CD14-positive monocyte (primary cell): ENCODE measurements around the gene ENPP6. TPM values are rescaled to one million over a fixed set of nuclear protein-coding genes. Genes with fewer than 3 reads are reported as not detected.

Experiments
- DNase-seq, 3 donors: peaks; one replicate each; pipeline ENCODE4 v3.0.0-alpha.2; 2011 to 2022
- H2AFZ ChIP-seq: 2 replicates; pipeline ENCODE4 v1.6.0; 2012; ENCODE audit warnings: mild to moderate bottlenecking, low read depth, low read length, inconsistent platforms; ENCODE audit not compliant: insufficient read depth, poor library complexity, severe bottlenecking
- H3K27ac ChIP-seq, 2 donors: 1 replicate in 1 of 2; 2 replicates in 1 of 2; pipeline ENCODE4 v1.5.1; 2012 to 2013; ENCODE audit warnings: low read length in 2 of 2, control low read depth in 1 of 2, inconsistent platforms in 1 of 2, low read depth in 1 of 2, mild to moderate bottlenecking in 1 of 2
- H3K27me3 ChIP-seq, 2 donors: one replicate each; pipeline versions ENCODE4 v1.6.0 to v1.6.1; 2011 to 2013; ENCODE audit warnings: low read length in 2 of 2; ENCODE audit not compliant: control insufficient read depth in 2 of 2, insufficient read depth in 2 of 2
- H3K36me3 ChIP-seq, 2 donors: replicated peaks in 1 of 2; 1 replicate in 1 of 2; 2 replicates in 1 of 2; pipeline versions ENCODE4 v1.5.1 to v1.6.1; 2012 to 2013; ENCODE audit warnings: low read length in 2 of 2, control low read depth in 1 of 2, inconsistent platforms in 1 of 2, mild to moderate bottlenecking in 1 of 2; ENCODE audit not compliant: insufficient read depth in 2 of 2, control insufficient read depth in 1 of 2
- H3K4me1 ChIP-seq, 2 donors: 1 replicate in 1 of 2; 2 replicates in 1 of 2; pipeline versions ENCODE4 v1.5.1 to v1.6.1; 2012 to 2013; ENCODE audit warnings: low read length in 2 of 2, control low read depth in 1 of 2, inconsistent platforms in 1 of 2, mild to moderate bottlenecking in 1 of 2, moderate library complexity in 1 of 2; ENCODE audit not compliant: insufficient read depth in 2 of 2, control insufficient read depth in 1 of 2
- H3K4me2 ChIP-seq: replicated peaks from 2 replicates; pipeline ENCODE3; 2012; ENCODE audit warnings: low read length, moderate library complexity, mild to moderate bottlenecking; ENCODE audit not compliant: poor library complexity, severe bottlenecking; ENCODE audit errors: extremely low read depth
- H3K4me3 ChIP-seq, 3 experiments: fragments of 200-600 bp in 1 of 3; sonication (generic) in 1 of 3; replicated peaks in 1 of 3; 1 replicate in 2 of 3; 2 replicates in 1 of 3; pipeline ENCODE4 v1.5.1; 2011 to 2013; ENCODE audit warnings: low read length in 3 of 3, mild to moderate bottlenecking in 3 of 3, control low read depth in 2 of 3, low read depth in 2 of 3, inconsistent platforms in 1 of 3, moderate library complexity in 1 of 3
- H3K79me2 ChIP-seq: 2 replicates; pipeline ENCODE4 v1.6.0; 2012; ENCODE audit warnings: mild to moderate bottlenecking, control low read depth, inconsistent platforms, low read length, moderate library complexity; ENCODE audit not compliant: insufficient read depth
- H3K9ac ChIP-seq: 2 replicates; pipeline ENCODE4 v1.6.0; 2017; ENCODE audit warnings: low read length, mild to moderate bottlenecking; ENCODE audit not compliant: insufficient read depth, poor library complexity, severe bottlenecking
- H3K9me3 ChIP-seq, 2 donors: replicated peaks in 1 of 2; 1 replicate in 1 of 2; 2 replicates in 1 of 2; pipeline versions ENCODE4 v1.5.1 to v1.6.1; 2012 to 2013; ENCODE audit warnings: low read length in 2 of 2, control low read depth in 1 of 2; ENCODE audit not compliant: control insufficient read depth in 1 of 2, insufficient read depth in 1 of 2
- H4K20me1 ChIP-seq: 2 replicates; pipeline ENCODE4 v1.6.0; 2012; ENCODE audit warnings: mild to moderate bottlenecking, low read length, control low read depth, moderate library complexity; ENCODE audit not compliant: insufficient read depth
- H3K27ac Mint-ChIP-seq, 7 donors: one replicate each; pipeline ENCODE4 v1.8.0; 2020; ENCODE audit warnings: mild to moderate bottlenecking in 7 of 7, mixed read lengths in 7 of 7, moderate library complexity in 6 of 7, inconsistent platforms in 2 of 7
- H3K27me3 Mint-ChIP-seq, 3 donors: one replicate each; pipeline ENCODE4 v1.8.0; 2021 to 2022; ENCODE audit warnings: low read depth in 3 of 3, mild to moderate bottlenecking in 3 of 3, mixed read lengths in 3 of 3, moderate library complexity in 3 of 3, inconsistent platforms in 1 of 3
- H3K36me3 Mint-ChIP-seq, 2 donors: one replicate each; pipeline ENCODE4 v1.8.0; 2020; ENCODE audit warnings: mixed read lengths in 2 of 2, inconsistent platforms in 1 of 2, mild to moderate bottlenecking in 1 of 2
- H3K4me1 Mint-ChIP-seq: one replicate; pipeline ENCODE4 v1.8.0; 2020; ENCODE audit warnings: mild to moderate bottlenecking, mixed read lengths
- H3K4me3 Mint-ChIP-seq, 2 donors: one replicate each; pipeline ENCODE4 v1.8.0; 2020; ENCODE audit warnings: mild to moderate bottlenecking in 2 of 2, mixed read lengths in 2 of 2, moderate library complexity in 1 of 2
- H3K9me3 Mint-ChIP-seq, 7 donors: one replicate each; pipeline ENCODE4 v1.8.0; 2020 to 2022; ENCODE audit warnings: mixed read lengths in 7 of 7, mild to moderate bottlenecking in 6 of 7, moderate library complexity in 6 of 7, inconsistent platforms in 2 of 7
- WGBS: methylation state at CpG from one replicate; pipeline ENCODE4 v1.1.5; 2013; ENCODE audit warnings: missing lambda C conversion rate; ENCODE audit not compliant: insufficient coverage; 5-methylcytosine and 5-hydroxymethylcytosine counted together
- intact Hi-C, 2 donors: fragments of 100-400 bp; cut with micrococcal nuclease; formaldehyde crosslinking; loops; one replicate each; pipeline versions ENCODE4 v1.15.0 to v1.15.1; 2023
- polyA plus RNA-seq, 3 donors: library from polyadenylated mRNA; depleted of rRNA in 1 of 3; unstranded in 2 of 3; stranded (reverse) in 1 of 3; fragments of 300-500 nt in 2 of 3; fragments of >200 nt in 1 of 3; fragmentation: Illumina TruSeq in 2 of 3; gene quantifications; 1 replicate in 2 of 3; 2 replicates in 1 of 3; pipeline ENCODE4 v1.2.3, GENCODE V29; 2012 to 2021
- TF ChIP-seq, protein P1 (sequence below): fragments of 200-600 bp; IDR thresholded peaks from one replicate; pipeline ENCODE4 v1.8.0; 2022; ENCODE audit warnings: antibody characterized with exemption, mild to moderate bottlenecking

Gene ENPP6
- polyA plus RNA-seq, 3 donors, result 0.05 TPM; not detected in 2

GRCh38 chr4:184099000-184099399, 118.7 kb downstream of the ENPP6 start:
- TF ChIP-seq, protein P1, sequence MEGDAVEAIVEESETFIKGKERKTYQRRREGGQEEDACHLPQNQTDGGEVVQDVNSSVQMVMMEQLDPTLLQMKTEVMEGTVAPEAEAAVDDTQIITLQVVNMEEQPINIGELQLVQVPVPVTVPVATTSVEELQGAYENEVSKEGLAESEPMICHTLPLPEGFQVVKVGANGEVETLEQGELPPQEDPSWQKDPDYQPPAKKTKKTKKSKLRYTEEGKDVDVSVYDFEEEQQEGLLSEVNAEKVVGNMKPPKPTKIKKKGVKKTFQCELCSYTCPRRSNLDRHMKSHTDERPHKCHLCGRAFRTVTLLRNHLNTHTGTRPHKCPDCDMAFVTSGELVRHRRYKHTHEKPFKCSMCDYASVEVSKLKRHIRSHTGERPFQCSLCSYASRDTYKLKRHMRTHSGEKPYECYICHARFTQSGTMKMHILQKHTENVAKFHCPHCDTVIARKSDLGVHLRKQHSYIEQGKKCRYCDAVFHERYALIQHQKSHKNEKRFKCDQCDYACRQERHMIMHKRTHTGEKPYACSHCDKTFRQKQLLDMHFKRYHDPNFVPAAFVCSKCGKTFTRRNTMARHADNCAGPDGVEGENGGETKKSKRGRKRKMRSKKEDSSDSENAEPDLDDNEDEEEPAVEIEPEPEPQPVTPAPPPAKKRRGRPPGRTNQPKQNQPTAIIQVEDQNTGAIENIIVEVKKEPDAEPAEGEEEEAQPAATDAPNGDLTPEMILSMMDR, result no peak
- Histone ChIP-seq H2AFZ (no peak overlapping the region), H3K4me2 (no peak overlapping the region), H3K27me3 (no peaks in the 10 kb centered on the region), H3K4me3 (no peak overlapping the region), H3K36me3 (no peaks in the 10 kb centered on the region), H3K9me3 (no peaks in the 10 kb centered on the region), H3K79me2 (no peaks in the 10 kb centered on the region), H3K4me1 (peaks cover 3 to 7% of the 10 kb centered on the region in 2 donors), H3K27ac (no peak overlapping the region), H4K20me1 (no peaks in the 10 kb centered on the region), H3K9ac (no peak overlapping the region)
- 100% methylated on average over 1 of the region's 4 CpGs for WGBS
- intact Hi-C loops, result no loop called here
- H3K9me3 Mint-ChIP-seq, result peaks cover 0 to 2% (median 0%) of the 10 kb centered on the region in 7 donors
- peaks cover 15% of the 10 kb centered on the region for H3K4me1 Mint-ChIP-seq
- H3K27me3 Mint-ChIP-seq, result peaks cover 0 to 7% (median 7%) of the 10 kb centered on the region in 3 donors
- no peak overlapping the region for H3K27ac Mint-ChIP-seq
- H3K4me3 Mint-ChIP-seq, result no peak overlapping the region
- no peak for DNase-seq
- no peaks in the 10 kb centered on the region for H3K36me3 Mint-ChIP-seq

DNA sequence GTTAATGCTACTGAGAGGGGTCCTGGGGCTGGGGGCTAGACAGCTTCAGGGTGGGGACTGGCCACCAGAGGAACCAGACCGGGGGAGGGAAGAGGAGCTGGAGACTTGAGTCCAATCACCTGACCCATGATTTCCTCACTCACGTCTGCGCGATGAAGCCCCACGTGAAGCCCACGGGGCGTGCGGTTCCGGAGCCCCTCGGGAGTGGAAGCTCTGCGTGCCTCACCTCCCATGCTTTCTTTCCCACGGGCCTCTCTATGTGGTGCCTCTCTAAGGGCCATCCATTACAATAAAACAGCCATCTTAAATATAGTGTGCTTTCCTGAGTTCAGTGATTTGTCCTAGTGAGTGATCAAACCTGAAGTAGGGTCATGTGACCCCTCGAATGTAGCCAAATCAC, 119.9 kb downstream of the ENPP6 start:
- no peaks in the 10 kb centered on the region for H3K79me2 ChIP-seq
- Mint-ChIP-seq H3K27ac (no peak overlapping the region), H3K4me1 (peaks cover 15% of the 10 kb centered on the region), H3K4me3 (peak overlapping the region in 1 of 2 donors; percentile 88), H3K9me3 (peaks cover 0 to 2% (median 0%) of the 10 kb centered on the region in 7 donors), H3K27me3 (peaks cover 0 to 7% (median 7%) of the 10 kb centered on the region in 3 donors), H3K36me3 (no peaks in the 10 kb centered on the region)
- H3K4me2 ChIP-seq, result peak overlapping the region; percentile 63
- no peaks in the 10 kb centered on the region for H3K36me3 ChIP-seq
- no peaks in the 10 kb centered on the region for H3K27me3 ChIP-seq
- intact Hi-C loops, result no loop called here
- TF ChIP-seq, protein P1, result no peak
- peak overlapping the region; percentile 71 for H2AFZ ChIP-seq
- peak overlapping the region in 1 of 3 experiments; percentile 63 for H3K4me3 ChIP-seq
- 95% methylated on average over 4 of the region's 13 CpGs for WGBS
- no peak overlapping the region for H3K9ac ChIP-seq
- H4K20me1 ChIP-seq, result no peaks in the 10 kb centered on the region
- peaks cover 3 to 7% of the 10 kb centered on the region in 2 donors for H3K4me1 ChIP-seq
- H3K27ac ChIP-seq, result no peak overlapping the region
- no peak for DNase-seq
- H3K9me3 ChIP-seq, result no peaks in the 10 kb centered on the region
